ENCODE data around the gene C11orf21.
A peak's percentile ranks its signal among the peaks of the same experiment; 100 is the strongest.

C11orf21 gene

GRCh38 chr11:2271327-2272227 is 30.1 kb downstream of the C11orf21 start:
- DNase-seq (ENCODE audit: low read depth) = no peak

GRCh38 chr11:2271077-2271326 is 30.7 kb downstream of the C11orf21 start:
- peak; percentile 22 for DNase-seq (ENCODE audit: low read depth)

- no peak for DNase-seq (ENCODE audit: low read depth)
These were observed 31.2 kb downstream of the C11orf21 start, which contains the start of gene ASCL2 for GRCh38 chr11:2270322-2271076. Gene ASCL2 (minus strand): TSS chr11:2270588. CDS start chr11:2270332, 256 bp downstream.

- DNase-seq (ENCODE audit: low read depth) = peak; percentile 26
These were observed 32.0 kb downstream of the C11orf21 start for GRCh38 chr11:2269601-2270321.

GRCh38 chr11:2268729-2269600 is 32.8 kb downstream of the C11orf21 start:
- peak; percentile 25 for DNase-seq (ENCODE audit: low read depth)

GRCh38 chr11:2267851-2268728 is 33.6 kb downstream of the C11orf21 start:
- no peak for DNase-seq (ENCODE audit: low read depth)

- DNase-seq (ENCODE audit: low read depth) = no peak
These were observed 34.3 kb downstream of the C11orf21 start for GRCh38 chr11:2267306-2267850.

GRCh38 chr11:2266586-2267305 is 35.0 kb downstream of the C11orf21 start:
- DNase-seq (ENCODE audit: low read depth) = no peak

GRCh38 chr11:2265854-2266585 is 35.7 kb downstream of the C11orf21 start:
- DNase-seq (ENCODE audit: low read depth) = no peak

GRCh38 chr11:2265396-2265795 is 36.3 kb downstream of the C11orf21 start:
- no peak for DNase-seq (ENCODE audit: low read depth)

GRCh38 chr11:2264366-2265053 is 37.2 kb downstream of the C11orf21 start:
- no peak for DNase-seq (ENCODE audit: low read depth)

- DNase-seq (ENCODE audit: low read depth) = no peak
These were observed 37.9 kb downstream of the C11orf21 start for GRCh38 chr11:2263724-2264360.

- no peak for DNase-seq (ENCODE audit: low read depth)
These were observed 38.6 kb downstream of the C11orf21 start for GRCh38 chr11:2263071-2263565.

GRCh38 chr11:2262301-2263070 is 39.2 kb downstream of the C11orf21 start:
- DNase-seq (ENCODE audit: low read depth) = no peak

- DNase-seq (ENCODE audit: low read depth) = no peak
These were observed 40.1 kb downstream of the C11orf21 start for GRCh38 chr11:2261436-2262230.

Data from activated T-helper 1 cell treated with Interleukin-2 at 50 U/mL for 16 hours (primary cell).